Ecto neural progenitor cell (in vitro differentiated cells): ENCODE measurements around the gene KIF26B.

Source experiments
- DNase-seq: peaks from one replicate; pipeline ENCODE4 v3.0.0-alpha.2; 2018; ENCODE audit warnings: low spot score

KIF26B gene

DNA sequence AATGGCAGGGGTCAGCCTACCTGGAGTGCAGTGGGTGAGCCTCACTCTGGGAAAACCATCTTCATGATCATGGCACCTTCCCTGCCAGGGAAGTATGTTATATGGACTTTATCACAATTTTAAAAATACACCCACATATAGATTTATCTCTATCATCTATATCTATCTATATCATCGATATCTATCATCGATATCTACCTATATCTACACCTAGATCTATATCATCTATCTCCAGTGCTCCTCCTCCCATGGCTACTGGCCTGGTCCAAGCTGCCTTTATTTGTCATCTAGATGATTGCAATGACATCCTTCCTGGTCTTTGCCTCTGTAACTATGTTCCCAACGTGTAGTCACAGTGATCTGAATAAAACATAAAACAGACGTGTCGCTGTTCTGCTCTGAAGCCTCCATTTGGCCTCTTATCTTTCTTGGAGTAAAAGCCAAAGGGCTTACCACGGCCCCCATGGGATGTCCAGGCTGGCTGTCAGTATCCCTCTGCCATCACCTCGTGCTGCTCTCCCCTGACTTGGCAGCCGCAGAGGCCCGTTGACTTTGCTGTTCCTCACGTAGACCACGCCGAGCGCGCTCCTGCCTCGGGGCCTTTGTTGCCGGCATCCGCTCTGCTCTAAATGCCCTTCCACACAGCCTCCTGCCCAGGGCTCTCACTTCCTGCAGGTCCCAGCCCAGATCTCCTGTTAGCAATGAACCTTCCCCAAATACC lies 20.6 kb upstream of the KIF26B start:
- no peak for DNase-seq

DNA sequence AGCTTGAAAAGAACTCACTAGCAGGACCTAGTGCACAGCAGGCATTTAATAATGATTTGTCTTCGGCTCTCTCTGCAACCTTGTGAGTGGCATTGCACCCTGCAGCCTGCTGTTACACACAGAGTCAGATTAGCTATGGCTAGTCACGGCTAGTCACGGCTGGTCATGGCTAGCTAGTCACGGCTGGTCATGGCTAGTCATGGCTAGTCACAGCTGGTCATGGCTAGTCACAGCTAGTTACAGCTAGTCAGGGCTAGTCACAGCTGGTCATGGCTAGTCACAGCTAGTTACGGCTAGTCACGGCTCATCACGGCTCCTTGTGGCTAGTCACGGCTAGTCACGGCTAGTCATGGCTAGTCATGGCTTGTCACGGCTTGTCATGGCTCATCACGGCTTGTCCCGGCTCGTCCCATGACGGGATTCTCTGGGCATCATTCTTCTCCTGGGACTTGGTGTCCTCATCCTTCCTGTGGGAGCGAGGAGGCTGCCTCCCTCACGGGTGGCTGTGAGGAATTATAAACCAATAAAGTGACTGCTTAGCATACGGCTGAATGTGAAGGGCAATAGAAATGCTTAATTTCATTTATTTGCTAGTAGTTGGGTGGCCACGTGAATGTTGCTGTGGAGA lies 12.5 kb upstream of the KIF26B start:
- DNase-seq, result no peak

DNA sequence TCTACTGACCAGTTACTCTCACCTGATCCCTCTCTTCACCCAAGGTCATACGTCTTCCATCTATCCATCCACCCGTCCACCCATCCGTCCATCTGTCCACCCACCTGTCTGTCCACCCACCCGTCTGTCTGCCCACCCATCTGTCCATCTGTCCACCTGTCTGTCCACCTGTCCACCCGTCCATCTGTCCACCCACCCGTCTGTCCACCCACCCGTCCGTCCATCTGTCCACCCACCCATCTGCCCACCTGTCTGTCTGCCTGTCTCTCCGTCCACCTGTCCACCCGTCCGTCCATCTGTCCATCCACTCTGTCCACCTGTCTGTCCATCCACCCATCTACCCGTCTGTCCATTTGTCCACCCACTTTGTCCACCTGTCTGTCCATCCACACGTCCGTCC lies 11.8 kb upstream of the KIF26B start:
- no peak for DNase-seq

DNA sequence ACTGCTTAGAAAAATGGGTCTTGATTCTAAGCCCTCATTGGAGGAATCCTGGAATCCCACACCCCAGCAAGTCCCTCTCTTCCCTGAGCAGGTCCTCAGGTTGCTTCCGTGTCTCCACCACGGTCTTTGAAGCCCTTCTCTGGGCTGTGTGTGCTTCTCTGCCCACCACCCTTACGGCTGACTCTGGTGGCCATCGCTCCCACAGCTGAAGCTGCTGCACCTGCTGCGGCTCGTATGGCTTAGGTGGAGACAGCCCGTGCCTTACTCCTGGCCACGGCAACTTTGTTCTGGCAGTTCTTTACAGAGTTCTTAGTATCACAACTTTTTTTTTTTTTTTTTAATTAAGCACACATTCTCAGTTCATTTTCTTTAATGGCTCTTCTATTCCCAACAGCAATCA lies 10.9 kb upstream of the KIF26B start:
- DNase-seq, result no peak

DNA sequence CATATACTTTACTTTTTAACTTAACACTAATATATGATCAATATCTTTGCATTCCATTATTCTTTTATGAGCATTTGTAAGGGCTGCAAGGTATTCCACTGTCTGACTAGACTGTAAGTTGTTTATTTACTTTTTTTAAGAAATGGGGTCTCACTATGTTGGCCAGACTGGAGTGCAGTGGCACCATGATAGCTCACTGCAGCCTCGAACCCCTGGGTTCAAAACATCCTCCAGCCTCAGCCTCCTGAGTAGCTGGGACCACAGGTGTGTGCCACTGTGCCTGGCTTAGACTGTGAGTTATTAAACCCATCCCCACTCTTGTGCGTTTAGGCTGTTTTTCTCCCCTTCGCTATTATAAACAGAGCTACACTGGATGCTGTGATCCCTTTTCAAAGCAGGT lies 6.7 kb upstream of the KIF26B start:
- no peak for DNase-seq

DNA sequence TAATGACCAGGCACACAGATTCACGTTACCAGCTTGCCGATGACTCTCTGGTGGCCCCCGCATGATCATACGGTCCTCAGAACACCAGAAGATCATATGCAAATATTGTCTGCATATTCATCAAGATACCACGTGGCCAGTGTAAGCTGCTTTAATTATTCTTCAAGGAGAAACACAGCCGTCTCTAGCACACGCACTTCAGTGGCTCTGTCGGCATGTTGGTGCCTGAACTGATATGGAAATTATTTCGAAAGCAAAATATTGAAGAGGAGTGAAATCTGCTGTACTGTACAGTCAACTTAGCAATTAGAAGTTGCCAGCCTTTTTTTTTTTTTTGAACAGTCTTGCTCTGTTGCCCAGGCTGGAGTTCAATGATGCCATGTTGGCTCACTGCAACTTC lies 5.9 kb upstream of the KIF26B start:
- no peak for DNase-seq

DNA sequence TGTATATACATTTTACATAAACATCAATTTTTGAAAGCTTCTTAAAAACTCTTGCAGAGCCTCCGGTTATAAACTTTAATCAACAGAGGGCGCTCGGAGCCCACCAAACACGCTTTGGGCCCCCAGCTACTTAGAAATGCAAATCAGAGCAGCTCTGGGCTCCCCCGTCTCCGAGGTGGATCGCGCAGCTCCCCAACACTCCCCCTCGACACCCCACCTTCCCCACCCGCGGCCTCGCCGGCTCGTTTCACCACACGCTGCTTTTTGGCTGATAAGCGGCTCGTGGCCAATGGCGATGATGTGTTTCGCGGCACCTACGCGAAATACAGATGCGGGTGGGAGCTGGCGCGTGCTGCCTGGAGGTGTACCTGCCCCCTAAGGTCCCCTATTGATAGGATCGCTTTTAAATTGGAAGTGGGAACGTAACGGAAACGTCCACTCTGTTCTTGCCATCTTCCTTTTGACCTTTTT lies 1.7 kb upstream of the KIF26B start:
- DNase-seq, result peak; percentile 80

DNA sequence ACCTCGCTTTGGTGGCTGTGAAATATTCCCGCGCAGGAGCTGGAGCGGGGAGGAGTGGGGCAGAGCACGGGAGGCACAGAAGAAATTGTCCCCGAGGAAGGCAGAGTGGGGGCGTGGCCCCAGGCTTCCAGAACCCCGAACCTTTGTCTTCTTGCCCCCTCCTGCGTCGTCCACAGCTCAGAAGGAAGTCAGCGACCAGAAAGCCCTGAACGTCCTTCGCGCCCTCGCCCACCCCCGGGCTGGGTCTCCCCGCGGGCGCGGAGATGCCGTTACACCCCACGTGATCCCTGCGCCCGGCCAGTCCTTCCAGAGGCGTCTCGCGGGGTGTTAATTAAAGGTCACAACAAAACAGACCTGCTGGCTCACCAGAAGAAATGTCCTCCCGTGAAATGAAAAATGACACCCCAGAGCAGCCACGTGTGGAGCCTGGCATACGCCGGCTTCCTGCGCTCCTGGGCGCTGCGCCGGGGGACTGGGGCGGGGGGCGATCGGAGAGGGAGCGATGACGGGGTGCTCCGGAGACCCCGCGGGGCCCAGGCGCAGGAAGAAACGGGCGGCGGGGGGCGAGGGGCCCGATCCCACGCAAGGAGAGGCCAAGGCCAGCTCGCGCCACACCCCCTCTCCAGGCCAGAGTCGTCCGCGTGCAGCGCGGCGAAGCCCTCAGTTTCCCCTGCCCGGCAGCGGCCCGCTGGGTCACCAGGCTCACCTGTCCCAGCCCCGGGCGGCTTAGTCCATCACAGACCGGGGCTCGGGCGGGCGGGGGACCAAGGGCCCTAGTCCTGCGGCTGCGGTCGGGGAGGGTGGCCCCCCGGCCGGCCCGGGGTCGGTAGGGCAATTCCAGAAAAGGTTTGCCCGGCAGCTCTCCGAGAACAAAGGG lies 995 bp upstream of the KIF26B start:
- DNase-seq, result peak; percentile 60

DNA sequence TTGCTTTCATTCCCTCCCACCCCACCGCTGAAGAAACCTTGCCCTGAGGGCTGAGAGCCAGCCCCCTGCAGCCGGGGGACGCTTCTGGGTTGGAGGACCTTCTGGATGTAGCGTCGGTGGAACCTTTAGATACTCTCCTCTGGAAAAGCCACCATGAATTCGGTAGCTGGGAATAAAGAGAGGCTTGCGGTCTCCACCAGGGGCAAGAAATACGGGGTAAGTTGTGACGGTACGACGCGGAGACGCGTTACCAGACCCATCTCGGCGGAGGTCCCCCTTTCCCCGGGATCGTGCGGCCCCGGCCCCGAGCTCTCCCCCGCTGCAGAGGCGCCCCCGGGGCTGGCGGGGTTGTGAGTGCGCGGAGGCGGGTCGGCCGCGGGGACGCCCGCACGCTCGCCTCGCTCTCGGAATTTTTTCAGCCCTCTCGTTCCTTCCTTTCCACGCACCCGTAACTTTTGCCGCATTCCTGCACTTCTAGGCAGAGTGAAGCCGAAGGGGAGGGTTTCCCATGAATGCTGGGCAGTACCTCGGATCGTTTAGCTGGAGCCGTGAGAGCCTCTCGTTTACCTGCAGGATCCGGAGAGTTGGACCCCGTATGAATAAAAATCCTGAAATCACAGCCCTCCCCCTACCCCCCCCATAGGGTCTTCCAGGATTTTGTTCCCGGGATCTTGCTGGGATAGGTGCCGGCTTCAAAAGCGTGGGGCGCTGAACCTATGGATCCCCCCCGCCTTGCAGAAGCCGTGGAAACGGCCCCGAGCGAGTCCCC lies 671 bp downstream of the KIF26B start:
- peak; percentile 74 for DNase-seq

DNA sequence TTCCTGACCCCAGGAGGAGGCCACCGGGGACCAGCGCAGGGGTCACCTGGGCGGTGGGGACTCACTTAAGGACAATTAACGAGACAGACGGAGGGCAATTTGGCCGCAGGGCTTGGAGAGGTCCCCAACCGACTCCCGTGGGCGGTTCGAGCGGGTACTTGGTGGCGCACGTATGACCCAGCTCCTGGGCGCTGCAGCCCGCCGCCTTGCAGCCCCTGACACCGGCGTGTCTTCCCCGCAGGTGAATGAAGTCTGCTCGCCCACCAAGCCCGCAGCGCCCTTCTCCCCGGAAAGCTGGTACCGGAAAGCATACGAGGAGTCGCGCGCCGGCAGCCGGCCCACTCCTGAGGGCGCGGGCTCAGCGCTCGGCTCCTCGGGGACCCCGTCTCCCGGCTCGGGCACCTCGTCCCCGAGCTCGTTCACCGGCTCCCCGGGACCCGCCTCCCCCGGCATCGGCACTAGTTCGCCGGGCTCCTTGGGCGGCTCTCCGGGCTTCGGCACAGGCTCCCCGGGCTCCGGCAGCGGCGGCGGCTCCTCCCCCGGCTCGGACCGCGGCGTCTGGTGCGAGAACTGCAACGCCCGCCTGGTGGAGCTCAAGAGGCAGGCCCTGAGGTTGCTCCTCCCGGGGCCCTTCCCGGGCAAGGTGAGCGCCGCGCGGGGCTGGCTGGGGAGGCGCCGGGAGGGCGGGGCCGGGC lies 1.4 kb downstream of the KIF26B start:
- DNase-seq, result peak; percentile 93

DNA sequence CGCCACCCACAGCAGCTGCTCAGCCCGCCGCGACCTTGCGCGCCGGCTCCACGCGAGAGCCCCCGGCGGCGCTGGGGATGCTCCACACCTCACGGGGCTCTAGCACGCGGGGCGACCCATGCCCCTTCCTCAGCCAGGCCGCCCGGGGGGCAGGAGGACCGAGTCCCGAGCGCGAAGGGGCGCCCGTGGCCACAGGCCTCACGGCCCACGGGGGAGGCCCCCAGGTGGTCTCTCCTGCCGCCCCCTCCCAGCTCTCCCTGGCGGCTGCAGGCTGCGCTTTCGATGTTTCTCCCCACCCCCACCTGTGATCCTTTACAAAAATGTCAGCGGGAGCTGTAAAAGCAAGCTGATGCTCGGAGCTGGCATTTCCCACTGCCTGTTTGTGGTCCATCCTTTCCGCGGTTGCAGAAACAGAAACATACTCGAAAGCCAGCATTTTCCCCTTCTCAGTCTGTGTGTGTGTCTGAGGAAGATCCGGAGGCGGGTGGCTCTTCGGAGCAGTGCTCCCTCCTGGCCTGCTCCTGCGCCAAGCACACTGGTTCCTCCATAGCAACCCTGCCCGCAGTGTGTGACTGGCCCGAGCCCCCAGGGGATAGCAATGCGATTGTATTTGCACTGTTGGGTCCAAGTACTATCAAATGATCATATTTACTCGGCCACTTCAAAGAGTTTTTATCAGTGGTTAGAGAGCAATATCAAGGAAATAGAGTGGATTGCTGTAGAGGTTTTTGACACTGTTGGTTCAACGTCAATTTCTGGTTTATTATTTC lies 2.1 kb downstream of the KIF26B start:
- no peak for DNase-seq

DNA sequence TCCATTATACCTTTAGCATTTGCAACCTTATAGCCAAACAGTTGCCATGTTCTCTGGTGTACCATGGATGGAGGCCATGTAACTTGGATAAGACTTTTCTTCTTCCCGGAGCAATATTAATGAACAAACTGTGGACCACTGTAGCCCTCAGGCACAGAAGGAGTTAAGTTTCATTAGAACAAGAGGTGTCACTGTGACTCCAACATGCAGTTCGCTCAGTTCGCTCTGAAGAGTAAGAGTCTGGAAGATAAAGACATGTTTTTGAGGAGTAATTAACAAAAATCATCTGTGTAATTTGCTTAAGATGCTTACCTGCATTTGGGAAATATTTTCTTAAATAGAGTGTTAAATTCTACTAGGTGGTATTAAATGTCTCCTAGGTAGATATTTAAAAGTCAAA lies 4.1 kb downstream of the KIF26B start:
- no peak for DNase-seq

DNA sequence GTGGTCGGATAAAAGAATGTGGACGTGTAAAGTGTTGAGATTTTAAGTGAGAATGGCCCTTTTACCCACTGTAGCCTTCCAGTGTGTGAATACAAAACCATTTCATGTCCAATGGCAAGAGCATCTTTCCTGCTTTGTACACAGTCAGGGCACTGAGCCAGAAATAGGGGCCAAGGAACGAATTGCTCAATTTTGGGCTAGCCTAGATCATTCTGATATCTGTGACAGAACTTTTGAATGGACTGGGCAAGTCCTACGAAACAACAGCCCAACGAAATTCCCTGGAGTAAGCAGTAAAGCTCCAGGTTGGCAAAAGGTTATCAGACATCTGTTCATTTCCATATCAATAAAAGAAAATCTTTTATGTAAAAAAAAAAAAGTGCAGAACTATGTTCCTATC lies 5.5 kb downstream of the KIF26B start:
- DNase-seq, result no peak

DNA sequence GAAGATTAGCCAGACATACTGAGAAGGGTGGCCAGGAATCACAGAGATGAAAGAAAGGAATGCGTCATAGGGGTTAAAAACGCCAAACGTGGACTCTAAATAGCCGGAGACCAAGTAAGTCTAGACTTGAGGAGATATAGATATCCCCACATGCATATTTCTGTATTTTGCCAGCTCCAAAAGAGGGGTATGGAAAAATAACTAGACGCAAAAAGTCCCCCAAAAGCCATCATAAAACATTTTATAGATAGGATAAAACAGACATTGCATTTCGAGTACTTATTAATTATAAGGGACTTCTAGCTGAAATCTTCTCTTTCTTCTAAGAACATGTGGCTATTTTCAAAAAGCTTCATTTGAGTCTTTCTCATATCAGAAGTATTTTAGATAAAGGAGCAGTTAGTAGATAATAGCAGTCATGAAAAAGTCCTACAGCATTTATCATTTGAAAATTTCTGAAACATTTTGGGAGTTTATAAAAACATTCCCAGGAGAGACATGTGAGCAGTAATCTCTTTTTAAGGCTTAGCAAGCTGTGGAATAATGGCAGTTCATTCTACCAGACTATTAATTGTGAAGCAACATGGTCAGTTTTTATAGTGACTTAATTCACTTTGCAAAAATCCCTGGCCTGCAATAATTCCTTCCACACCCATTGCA lies 6.1 kb downstream of the KIF26B start:
- no peak for DNase-seq

DNA sequence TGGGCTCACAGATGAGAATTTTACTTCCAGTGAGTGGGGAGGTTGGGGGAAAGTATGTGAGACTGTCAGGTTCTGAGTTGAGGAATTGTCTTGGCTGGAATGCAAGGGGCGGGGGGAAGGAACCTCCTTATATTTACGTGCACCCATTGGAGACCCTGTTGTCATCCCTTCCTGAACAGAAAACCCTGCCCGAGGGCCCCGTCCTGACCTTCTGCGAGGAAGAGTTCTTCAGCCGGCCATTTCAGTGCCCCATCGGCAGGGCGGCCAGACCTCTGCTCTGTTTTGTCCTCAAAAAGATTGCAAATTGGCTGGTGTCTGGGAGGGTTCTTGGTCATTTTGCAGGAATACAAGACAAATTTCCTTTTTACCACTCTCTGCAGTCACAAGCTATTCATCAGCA lies 7.1 kb downstream of the KIF26B start:
- DNase-seq, result no peak

DNA sequence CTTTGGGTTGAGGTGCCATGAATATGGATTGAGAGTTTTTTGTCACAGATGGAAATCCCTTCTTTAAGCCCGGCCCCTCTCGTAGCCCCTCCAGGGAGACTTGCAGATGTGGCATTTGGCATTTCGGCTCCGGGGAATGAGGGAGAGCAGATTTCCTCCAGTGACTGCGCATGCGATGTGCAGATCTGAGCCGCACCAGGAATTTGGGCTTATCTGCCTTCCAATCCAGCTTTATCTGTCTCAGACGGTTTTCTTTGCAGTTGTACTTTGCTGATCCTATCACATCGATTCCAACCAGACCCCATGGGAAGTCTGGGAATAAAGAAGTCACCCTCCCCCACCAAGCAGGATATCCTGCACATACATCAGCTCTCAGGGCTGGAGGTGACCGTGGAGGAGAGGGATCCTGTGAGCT lies 11.7 kb downstream of the KIF26B start:
- DNase-seq, result no peak

DNA sequence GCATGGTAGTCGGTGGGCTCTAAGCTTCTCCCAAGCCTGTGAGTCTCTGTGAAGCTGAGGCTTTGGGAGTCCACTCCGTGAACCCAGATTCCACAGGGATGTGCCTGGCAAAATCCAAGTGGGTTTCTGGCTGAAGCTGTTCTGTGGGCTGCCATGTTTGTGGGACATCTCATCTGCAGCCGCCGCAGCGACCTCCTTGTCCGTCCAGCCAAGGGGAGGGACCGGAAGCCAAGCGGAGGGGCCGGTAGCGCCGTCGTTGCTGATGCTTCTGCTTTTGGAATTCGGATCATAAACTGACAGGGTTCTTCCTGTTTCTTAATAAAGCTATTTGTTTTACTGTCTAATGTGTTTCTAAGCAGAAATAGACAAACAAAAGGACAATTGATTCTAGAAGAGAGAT lies 13.3 kb downstream of the KIF26B start:
- no peak for DNase-seq

DNA sequence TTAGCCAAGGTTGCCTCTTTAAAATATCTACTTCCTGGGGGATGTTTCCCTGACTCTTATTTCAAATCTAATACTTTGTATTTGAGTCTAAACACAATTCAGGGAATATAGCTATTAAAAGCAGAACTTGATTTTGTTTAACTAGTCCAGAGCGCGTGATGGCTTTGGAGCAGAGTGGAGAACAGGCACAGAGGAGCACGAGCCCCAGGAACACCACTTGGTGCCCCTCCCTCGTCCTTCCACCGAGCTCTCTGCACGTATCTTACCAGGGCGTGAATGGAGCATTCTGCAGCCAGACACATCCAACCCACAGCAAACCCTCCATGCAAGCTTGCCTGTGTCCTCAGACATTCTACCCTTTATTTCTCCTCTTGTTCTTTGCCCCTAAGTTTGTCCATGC lies 14.1 kb downstream of the KIF26B start:
- DNase-seq, result no peak

DNA sequence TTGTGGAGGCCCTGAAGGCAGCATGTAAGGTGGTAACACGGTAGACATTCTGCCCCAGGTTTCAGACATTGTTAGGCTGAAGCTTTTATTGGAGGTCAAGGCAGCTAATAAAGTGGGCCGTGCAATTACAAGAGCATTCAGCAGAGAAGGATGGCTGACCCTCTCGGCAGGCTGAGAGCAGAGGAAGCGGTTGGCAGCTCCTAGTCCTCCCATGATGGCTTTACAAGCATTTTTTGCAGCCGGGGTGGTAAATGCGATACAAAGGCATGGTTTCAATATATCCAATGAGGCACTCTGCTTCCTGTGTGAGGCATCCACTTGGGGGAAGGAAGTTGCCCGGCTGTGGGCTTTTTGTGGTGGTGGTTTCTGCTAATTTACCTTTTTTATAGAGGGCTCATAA lies 14.6 kb downstream of the KIF26B start:
- DNase-seq, result no peak

DNA sequence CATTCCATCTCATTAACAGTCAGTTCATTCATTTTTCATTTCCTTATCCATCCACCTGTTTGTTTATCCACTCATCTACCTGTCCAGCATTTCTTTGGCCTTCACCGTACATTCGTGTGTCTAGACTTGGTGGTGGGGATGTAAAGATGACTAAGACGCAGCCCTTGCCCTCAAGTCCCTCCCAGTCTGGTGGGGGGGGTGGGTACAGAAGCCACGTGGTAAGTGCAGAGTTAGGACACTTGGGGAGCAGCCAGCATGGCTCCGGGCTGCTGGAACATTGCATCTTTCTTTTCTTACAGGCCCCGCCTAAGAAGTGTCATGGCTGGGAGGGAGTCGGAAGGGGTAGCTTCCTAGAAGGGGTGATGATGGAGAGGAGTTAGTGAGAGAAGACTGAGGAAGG lies 17.2 kb downstream of the KIF26B start:
- DNase-seq, result no peak
